Activated CD8-positive, alpha-beta T cell treated with anti-CD3 and anti-CD28 coated beads for 36 hours (primary cell): ENCODE results near the gene POLD1. TPM values are rescaled to one million over a fixed set of nuclear protein-coding genes. Genes with fewer than 3 reads are reported as not detected.

Source experiments
- ATAC-seq: fragments of 200-7000 bp; cut with Tn5 transposase; one replicate; pipeline ENCODE4 v1.10.0; 2021; ENCODE audit warnings: mild to moderate bottlenecking, moderate library complexity
- CTCF ChIA-PET: fragments of 350-600 bp; sonication (Branson Sonifier 250); formaldehyde crosslinking; loops from one replicate; lab custom pipeline; 2021; ENCODE audit warnings: antibody characterized with exemption; lab: Charles Lee
- POLR2A ChIA-PET: fragments of 350-600 bp; sonication (Branson Sonifier 250); formaldehyde crosslinking; loops from one replicate; lab custom pipeline; 2021; ENCODE audit warnings: antibody characterized with exemption; lab: Charles Lee
- DNase-seq: peaks from one replicate; pipeline ENCODE4 v3.0.0-alpha.2; 2020
- H3K27ac Mint-ChIP-seq: one replicate; pipeline ENCODE4 v1.8.0; 2021; ENCODE audit warnings: mild to moderate bottlenecking, mixed read lengths
- H3K27me3 Mint-ChIP-seq: one replicate; pipeline ENCODE4 v1.8.0; 2021; ENCODE audit warnings: mixed read lengths
- H3K36me3 Mint-ChIP-seq: one replicate; pipeline ENCODE4 v1.8.0; 2021; ENCODE audit warnings: low read depth, mixed read lengths
- H3K4me1 Mint-ChIP-seq: one replicate; pipeline ENCODE4 v1.8.0; 2021; ENCODE audit warnings: low read depth, mixed read lengths
- H3K4me3 Mint-ChIP-seq: one replicate; pipeline ENCODE4 v1.8.0; 2021; ENCODE audit warnings: mild to moderate bottlenecking, moderate library complexity, mixed read lengths
- H3K9me3 Mint-ChIP-seq: one replicate; pipeline ENCODE4 v1.8.0; 2021; ENCODE audit warnings: mixed read lengths
- intact Hi-C: fragments of 100-400 bp; cut with micrococcal nuclease; formaldehyde crosslinking; loops from one replicate; pipeline ENCODE4 v1.10.0; 2022
- total RNA-seq, 2 experiments: library from RNA; stranded (reverse); gene quantifications; one replicate each; pipeline ENCODE4 v1.2.3, GENCODE V29; 2021
- TF ChIP-seq, protein P1 (sequence below): fragments of 200-600 bp; IDR thresholded peaks from one replicate; pipeline ENCODE4 v1.8.0; 2022; ENCODE audit warnings: antibody characterized with exemption, mild to moderate bottlenecking

POLD1 gene
- total RNA-seq, 2 experiments from 2014 or later, result 214 to 215 TPM

DNA sequence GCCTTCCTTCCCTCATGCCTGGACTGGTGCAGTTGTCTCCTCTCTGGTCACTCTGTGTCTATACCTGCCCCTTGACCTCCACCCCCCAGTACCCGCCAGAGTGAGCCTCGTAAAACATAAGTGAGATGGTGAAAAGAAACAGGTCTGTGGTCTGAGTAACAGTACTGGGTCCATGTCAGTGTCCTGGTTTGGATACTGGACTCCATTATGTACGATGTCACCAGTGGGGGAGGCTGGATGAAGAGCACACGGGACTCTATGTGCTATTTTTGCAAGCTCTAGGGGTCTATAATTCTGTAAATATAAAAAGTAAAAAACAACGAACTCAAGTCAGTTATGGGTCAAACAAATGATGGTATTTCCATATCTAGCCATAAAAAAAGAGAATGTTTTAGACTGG is 62.9 kb downstream of the POLD1 start:
- ATAC-seq (no peak), DNase-seq (no peak)
- intact Hi-C loops, result no loop called here
- Mint-ChIP-seq H3K4me3 (no peak overlapping the region), H3K27me3 (peaks cover 8% of the 10 kb centered on the region), H3K4me1 (no peaks in the 10 kb centered on the region), H3K27ac (no peak overlapping the region), H3K36me3 (no peaks in the 10 kb centered on the region), H3K9me3 (no peaks in the 10 kb centered on the region)
- POLR2A ChIA-PET, result interaction anchor here (1.3 kb wide), 1 partner anchor 32 kb away, joined by 5 read pairs; no protein-coding TSS in a partner anchor
- TF ChIP-seq, protein P1, sequence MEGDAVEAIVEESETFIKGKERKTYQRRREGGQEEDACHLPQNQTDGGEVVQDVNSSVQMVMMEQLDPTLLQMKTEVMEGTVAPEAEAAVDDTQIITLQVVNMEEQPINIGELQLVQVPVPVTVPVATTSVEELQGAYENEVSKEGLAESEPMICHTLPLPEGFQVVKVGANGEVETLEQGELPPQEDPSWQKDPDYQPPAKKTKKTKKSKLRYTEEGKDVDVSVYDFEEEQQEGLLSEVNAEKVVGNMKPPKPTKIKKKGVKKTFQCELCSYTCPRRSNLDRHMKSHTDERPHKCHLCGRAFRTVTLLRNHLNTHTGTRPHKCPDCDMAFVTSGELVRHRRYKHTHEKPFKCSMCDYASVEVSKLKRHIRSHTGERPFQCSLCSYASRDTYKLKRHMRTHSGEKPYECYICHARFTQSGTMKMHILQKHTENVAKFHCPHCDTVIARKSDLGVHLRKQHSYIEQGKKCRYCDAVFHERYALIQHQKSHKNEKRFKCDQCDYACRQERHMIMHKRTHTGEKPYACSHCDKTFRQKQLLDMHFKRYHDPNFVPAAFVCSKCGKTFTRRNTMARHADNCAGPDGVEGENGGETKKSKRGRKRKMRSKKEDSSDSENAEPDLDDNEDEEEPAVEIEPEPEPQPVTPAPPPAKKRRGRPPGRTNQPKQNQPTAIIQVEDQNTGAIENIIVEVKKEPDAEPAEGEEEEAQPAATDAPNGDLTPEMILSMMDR, result no peak
- CTCF ChIA-PET, result no interaction called here

DNA sequence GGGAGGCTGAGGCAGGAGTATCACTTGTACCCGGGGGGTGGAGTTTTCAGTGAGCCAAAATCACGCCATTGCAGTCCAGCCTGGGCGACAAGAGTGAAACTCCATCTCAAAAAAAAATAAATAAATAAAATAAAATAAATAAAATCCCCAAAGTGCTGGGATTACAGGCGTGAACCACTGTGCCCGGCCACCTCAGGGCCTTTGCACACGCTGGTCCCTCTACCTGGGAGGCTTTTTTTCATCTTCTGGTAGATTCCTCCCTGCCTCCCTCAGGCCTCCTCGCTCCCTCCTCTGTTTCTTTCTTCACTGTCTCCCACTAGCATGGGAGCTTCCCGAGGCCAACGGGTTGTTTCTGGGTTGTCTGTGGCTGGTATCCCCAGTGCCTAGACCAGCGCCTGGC is 63.6 kb downstream of the POLD1 start:
- no peak for ATAC-seq
- H3K27ac Mint-ChIP-seq, result no peak overlapping the region
- H3K27me3 Mint-ChIP-seq, result peaks cover 9% of the 10 kb centered on the region
- TF ChIP-seq, protein P1, result no peak
- intact Hi-C loops, result no loop called here
- ChIA-PET POLR2A (interaction anchor here (1.2 to 1.3 kb wide), 2 partner anchors 26 to 32 kb away, joined by 4 to 5 read pairs; no protein-coding TSS in a partner anchor), CTCF (interaction anchor here (1.5 kb wide), 1 partner anchor 13 kb away, joined by 4 read pairs; no protein-coding TSS in a partner anchor)
- H3K4me3 Mint-ChIP-seq, result no peak overlapping the region
- no peaks in the 10 kb centered on the region for H3K9me3 Mint-ChIP-seq
- H3K4me1 Mint-ChIP-seq, result no peaks in the 10 kb centered on the region
- no peaks in the 10 kb centered on the region for H3K36me3 Mint-ChIP-seq
- no peak for DNase-seq

GRCh38 chr19:50449236-50449899 is 65.2 kb downstream of the POLD1 start:
- no peaks in the 10 kb centered on the region for H3K36me3 Mint-ChIP-seq
- CTCF ChIA-PET, result interaction anchor here (0.7 to 1.1 kb wide), 2 partner anchors 11 to 60 kb away, joined by 4 to 6 read pairs; no protein-coding TSS in a partner anchor
- POLR2A ChIA-PET, result no interaction called here
- no peak overlapping the region for H3K4me3 Mint-ChIP-seq
- H3K27me3 Mint-ChIP-seq, result peaks cover 10% of the 10 kb centered on the region
- ATAC-seq (no peak), DNase-seq (no peak)
- intact Hi-C loops, result no loop called here
- H3K9me3 Mint-ChIP-seq, result no peaks in the 10 kb centered on the region
- TF ChIP-seq, protein P1, result no peak
- no peak overlapping the region for H3K27ac Mint-ChIP-seq
- H3K4me1 Mint-ChIP-seq, result no peaks in the 10 kb centered on the region

DNA sequence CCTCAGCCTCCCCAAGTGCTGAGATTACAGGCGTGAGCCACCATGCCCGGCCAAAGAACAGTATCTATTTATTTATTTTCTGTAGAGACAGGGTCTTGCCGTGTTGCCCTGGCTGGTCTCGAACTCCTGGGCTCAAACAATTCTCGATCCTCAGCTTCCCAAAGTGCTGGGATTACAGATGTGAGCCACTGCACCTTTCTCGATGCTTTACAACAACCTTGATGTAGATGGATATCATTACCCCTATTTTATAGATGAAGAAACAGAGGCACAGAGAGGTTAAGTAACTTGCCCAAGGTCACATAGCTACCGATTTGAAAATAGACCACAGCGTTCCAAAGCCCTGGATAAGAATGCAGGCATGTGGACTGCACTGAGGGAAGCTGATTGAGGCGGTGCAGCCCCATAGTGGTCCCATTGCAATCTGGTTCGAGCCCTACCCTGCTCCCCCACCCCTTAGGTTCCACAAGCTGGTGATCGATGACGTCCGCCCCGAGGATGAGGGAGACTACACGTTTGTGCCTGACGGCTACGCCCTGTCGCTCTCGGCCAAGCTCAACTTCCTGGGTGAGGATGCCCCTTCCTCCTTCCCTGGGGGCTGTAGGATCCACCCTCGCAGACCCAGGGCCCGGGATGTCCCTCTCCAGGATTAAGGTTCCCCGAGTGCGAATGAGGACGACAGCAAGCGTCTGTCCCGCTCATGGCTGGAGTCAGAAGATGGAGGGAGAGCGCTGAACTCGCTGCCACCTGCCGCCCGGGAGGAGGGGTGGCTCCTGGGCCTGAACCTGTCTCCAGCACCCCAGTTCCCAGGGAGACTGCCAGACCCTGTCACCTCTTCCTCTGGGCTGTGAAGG is 66.4 kb downstream of the POLD1 start:
- H3K27ac Mint-ChIP-seq, result no peak overlapping the region
- ATAC-seq (no peak), DNase-seq (no peak)
- TF ChIP-seq, protein P1, result no peak
- intact Hi-C loops, result no loop called here
- H3K4me3 Mint-ChIP-seq, result no peak overlapping the region
- peaks cover 8% of the 10 kb centered on the region for H3K27me3 Mint-ChIP-seq
- no peaks in the 10 kb centered on the region for H3K4me1 Mint-ChIP-seq
- POLR2A ChIA-PET, result interaction anchor here (1.0 kb wide), 1 partner anchor 117 kb away, joined by 3 read pairs; no protein-coding TSS in a partner anchor
- CTCF ChIA-PET, result interaction anchor here (0.7 to 1.1 kb wide), 2 partner anchors 10 to 59 kb away, joined by 4 to 6 read pairs; no protein-coding TSS in a partner anchor
- no peaks in the 10 kb centered on the region for H3K9me3 Mint-ChIP-seq
- no peaks in the 10 kb centered on the region for H3K36me3 Mint-ChIP-seq
